IPS-18a (cell line): ENCODE measurements around the gene KIF1A.
"Not testable (repeated sequence)": the region's sequence is repeated elsewhere in the genome, so short reads cannot be mapped to it uniquely, and the experiment has no call there.

ENCODE experiments used
- H3K27ac ChIP-seq: one replicate; pipeline ENCODE4 v1.5.1; 2013; ENCODE audit warnings: low read length
- H3K27me3 ChIP-seq: one replicate; pipeline ENCODE4 v1.6.1; 2013; ENCODE audit warnings: mild to moderate bottlenecking, low read length; ENCODE audit not compliant: control insufficient read depth, insufficient read depth
- H3K36me3 ChIP-seq: one replicate; pipeline ENCODE4 v1.6.1; 2013; ENCODE audit warnings: low read depth, low read length; ENCODE audit not compliant: control insufficient read depth
- H3K4me1 ChIP-seq: one replicate; pipeline ENCODE4 v1.6.1; 2013; ENCODE audit warnings: low read depth, low read length; ENCODE audit not compliant: control insufficient read depth
- H3K4me3 ChIP-seq: one replicate; pipeline ENCODE4 v1.5.1; 2013; ENCODE audit warnings: low read length
- H3K9ac ChIP-seq: one replicate; pipeline ENCODE4 v1.6.1; 2013; ENCODE audit warnings: mild to moderate bottlenecking, low read length, moderate library complexity
- H3K9me3 ChIP-seq: one replicate; pipeline ENCODE4 v1.6.1; 2013; ENCODE audit warnings: low read depth, low read length; ENCODE audit not compliant: control insufficient read depth

The KIF1A gene

GRCh38 chr2:240683980-240684728 is 135.9 kb downstream of the KIF1A start:
- H3K36me3 ChIP-seq, H3K4me3 ChIP-seq, H3K9me3 ChIP-seq, H3K27ac ChIP-seq, H3K9ac ChIP-seq, H3K4me1 ChIP-seq, H3K27me3 ChIP-seq: not testable (repeated sequence)

- not testable (repeated sequence) for H3K36me3 ChIP-seq, H3K4me1 ChIP-seq, H3K27ac ChIP-seq, H3K9ac ChIP-seq, H3K9me3 ChIP-seq, H3K4me3 ChIP-seq, H3K27me3 ChIP-seq
Measured at GRCh38 chr2:240683329-240683979, 136.6 kb downstream of the KIF1A start.

- H3K4me3 ChIP-seq, H3K27ac ChIP-seq, H3K36me3 ChIP-seq, H3K9ac ChIP-seq, H3K4me1 ChIP-seq, H3K27me3 ChIP-seq, H3K9me3 ChIP-seq: not testable (repeated sequence)
Measured at GRCh38 chr2:240682431-240683224, 137.4 kb downstream of the KIF1A start, which contains the start of gene AQP12B. Gene AQP12B, minus strand, starts transcription at chr2:240682885. Its CDS starts 48 bp downstream, at chr2:240682837.

- H3K9me3 ChIP-seq, H3K27ac ChIP-seq, H3K36me3 ChIP-seq, H3K9ac ChIP-seq, H3K4me3 ChIP-seq, H3K4me1 ChIP-seq, H3K27me3 ChIP-seq: not testable (repeated sequence)
Measured at GRCh38 chr2:240680185-240680584, 139.8 kb downstream of the KIF1A start.

DNA sequence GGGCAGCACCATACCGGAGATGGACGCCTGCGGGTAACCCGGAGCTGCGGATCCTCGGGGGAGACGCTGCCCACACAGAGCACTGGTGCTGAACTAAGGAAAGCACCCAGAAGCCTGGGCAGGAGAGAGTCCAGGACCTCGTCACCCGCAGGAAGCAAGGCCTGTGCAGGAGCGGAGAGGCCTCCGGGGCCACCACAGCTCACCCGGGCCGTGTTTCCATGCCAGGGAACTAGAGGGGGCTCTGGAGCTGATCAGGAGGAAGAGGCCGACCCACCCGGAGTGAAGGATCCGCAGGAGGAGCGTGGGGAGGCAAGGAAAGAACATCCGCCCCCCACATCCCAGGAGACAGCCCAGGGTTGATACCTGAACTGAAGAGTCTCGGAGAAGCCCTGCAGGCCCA is 141.1 kb downstream of the KIF1A start:
- not testable (repeated sequence) for H3K4me3 ChIP-seq, H3K9ac ChIP-seq, H3K4me1 ChIP-seq, H3K27ac ChIP-seq, H3K36me3 ChIP-seq, H3K27me3 ChIP-seq, H3K9me3 ChIP-seq

DNA sequence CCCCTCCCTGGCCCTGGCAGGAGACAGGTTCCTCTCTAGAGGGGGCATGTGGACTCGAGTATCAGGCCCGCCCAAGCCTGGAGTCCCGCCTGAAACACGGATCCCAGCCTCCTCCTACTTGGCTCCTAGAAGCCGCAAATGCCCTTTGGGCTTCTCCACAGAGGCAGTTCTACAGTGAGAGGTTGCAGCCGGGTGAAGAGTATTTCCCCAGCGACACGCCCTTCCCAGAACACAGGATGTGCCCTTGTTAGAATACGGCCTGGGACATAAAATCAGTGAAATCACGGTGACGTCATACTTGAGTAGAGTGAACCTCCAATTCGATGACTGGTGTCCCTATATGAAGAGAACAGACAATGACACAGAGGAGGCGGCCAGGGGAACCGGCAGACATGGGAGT is 142.0 kb downstream of the KIF1A start:
- not testable (repeated sequence) for H3K27ac ChIP-seq, H3K27me3 ChIP-seq, H3K9me3 ChIP-seq, H3K4me1 ChIP-seq, H3K36me3 ChIP-seq, H3K4me3 ChIP-seq, H3K9ac ChIP-seq

DNA sequence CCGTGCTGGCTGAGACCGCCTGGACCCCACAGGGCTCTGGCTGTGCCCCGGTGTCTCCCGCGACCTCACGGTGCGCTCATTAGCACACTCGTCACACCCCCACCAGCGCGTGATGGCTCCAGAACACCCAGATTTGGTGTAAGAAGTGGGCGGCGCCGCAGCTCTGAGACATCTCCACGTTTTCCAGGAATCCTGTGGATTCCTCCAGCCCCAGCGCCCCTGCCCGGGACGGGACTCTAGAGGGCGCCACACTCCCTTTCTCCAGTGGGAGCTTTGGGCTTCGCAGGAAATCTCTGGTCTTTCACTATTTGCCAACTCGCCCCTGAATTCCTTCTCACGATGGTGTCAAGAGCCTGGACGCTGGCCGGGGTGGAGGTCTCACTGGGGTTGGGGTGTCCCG is 144.7 kb downstream of the KIF1A start:
- not testable (repeated sequence) for H3K4me1 ChIP-seq, H3K27me3 ChIP-seq

DNA sequence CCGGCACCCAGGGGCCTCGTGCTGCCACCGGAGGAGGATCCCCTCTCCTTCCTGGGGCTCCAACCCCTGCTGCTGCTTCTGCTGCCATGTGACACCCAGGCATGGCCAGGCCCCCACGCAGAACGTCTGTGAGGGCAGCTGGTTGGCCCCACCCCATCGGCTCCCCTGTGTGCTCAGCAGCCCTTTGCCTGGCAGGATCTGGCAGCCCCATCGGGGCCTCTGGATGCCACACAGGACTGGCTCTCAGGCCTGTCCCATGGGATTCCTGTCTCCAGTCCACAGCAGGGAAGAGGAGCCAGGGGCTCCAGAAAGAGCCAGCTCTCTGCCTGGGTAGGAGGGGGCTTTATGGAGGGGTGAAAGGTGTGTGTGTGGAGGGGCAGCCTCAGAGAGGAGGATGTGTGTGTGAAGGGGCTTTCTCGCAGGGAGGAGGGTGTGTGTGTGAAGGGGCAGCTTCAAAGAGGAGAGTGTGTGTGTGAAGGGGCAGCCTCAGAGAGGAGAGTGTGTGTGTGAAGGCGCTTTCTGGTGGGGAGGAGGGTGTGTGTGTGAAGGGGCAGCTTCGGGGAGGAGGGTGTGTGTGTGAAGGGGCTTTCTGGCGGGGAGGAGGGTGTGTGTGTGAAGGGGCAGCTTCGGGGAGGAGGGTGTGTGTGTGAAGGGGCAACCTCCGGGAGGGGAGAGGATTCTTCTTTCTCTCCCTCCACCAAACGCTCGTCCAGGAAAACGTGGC is 145.4 kb downstream of the KIF1A start:
- not testable (repeated sequence) for H3K9me3 ChIP-seq, H3K4me1 ChIP-seq, H3K27ac ChIP-seq, H3K9ac ChIP-seq, H3K36me3 ChIP-seq, H3K27me3 ChIP-seq, H3K4me3 ChIP-seq

More for the DNA sequence above, 144.7 kb downstream of the KIF1A start:
- H3K4me3 ChIP-seq, H3K36me3 ChIP-seq, H3K9me3 ChIP-seq, H3K9ac ChIP-seq, H3K27ac ChIP-seq: not testable (repeated sequence)

- no peak overlapping the region for H3K27ac ChIP-seq
- H3K36me3 ChIP-seq, result no peaks in the 10 kb centered on the region
- H3K27me3 ChIP-seq, result no peaks in the 10 kb centered on the region
- no peak overlapping the region for H3K4me3 ChIP-seq
- H3K9ac ChIP-seq, result no peak overlapping the region
- no peaks in the 10 kb centered on the region for H3K9me3 ChIP-seq
- H3K4me1 ChIP-seq, result no peaks in the 10 kb centered on the region
Measured at GRCh38 chr2:240672701-240673190, 147.3 kb downstream of the KIF1A start.

DNA sequence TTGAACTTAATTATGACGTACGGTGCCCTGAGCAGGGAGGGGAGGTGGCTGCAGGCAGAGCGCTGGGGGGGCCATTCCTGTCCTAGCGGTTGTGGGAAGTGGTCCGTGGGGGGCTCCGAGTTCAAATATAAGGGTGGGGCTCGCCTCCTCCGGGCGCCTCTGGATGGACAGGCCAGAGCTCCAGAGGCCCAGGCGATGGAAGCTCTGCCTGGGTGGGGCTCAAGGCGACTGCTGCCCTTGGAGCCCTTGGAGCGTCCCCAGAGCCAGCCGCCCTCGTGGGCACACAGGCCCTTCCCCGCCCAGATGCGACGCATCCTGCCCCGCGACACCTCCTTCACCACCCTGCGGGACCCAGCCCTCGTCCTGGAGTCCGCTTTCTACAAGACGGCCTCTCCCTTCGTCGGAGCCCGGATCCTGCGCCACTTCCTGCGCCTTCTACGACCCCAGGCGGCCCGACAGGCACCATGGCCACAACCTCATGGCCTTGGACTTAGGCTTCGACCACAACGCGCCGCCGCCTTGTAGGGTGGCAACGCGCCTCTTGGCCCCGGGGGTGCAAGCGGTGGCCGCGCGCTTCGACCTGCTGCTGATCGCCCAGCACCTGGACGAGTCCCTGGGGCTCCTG is 147.8 kb downstream of the KIF1A start:
- no peaks in the 10 kb centered on the region for H3K36me3 ChIP-seq
- no peaks in the 10 kb centered on the region for H3K27me3 ChIP-seq
- no peak overlapping the region for H3K27ac ChIP-seq
- no peak overlapping the region for H3K4me3 ChIP-seq
- H3K9me3 ChIP-seq, result no peaks in the 10 kb centered on the region
- no peaks in the 10 kb centered on the region for H3K4me1 ChIP-seq
- H3K9ac ChIP-seq, result no peak overlapping the region

GRCh38 chr2:240670950-240671349 is 149.1 kb downstream of the KIF1A start:
- Histone ChIP-seq H3K9ac (no peak overlapping the region), H3K4me1 (no peaks in the 10 kb centered on the region), H3K27ac (no peak overlapping the region), H3K4me3 (no peak overlapping the region), H3K27me3 (no peaks in the 10 kb centered on the region), H3K9me3 (no peaks in the 10 kb centered on the region), H3K36me3 (no peaks in the 10 kb centered on the region)
